ENCODE data around the gene ADSS2. TPM values are rescaled to one million over a fixed set of nuclear protein-coding genes. Genes with fewer than 3 reads are reported as not detected.

ADSS2 gene
- total RNA-seq, 1 donor from 2014 or later = 53.9 TPM

DNA sequence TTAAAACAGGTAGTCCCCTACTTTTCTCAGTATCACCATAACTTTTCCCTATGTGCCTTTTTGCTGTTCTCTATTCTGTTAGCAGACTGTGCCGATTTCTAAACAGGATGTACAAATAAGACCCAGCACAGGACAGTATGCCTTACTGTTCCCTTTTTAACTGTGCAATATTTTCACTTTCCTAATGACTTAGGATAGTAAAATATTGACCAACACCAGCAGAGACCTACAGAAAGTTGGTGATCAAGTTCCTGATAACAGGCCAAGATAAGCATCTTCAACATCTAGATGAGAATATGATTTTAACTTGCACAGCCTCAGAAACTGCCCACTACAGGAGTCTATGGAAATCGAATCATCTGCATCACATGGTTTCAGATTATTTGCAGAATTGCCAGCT, 42.0 kb downstream of the ADSS2 start:
- no peak overlapping the region for H2AFZ ChIP-seq (ENCODE audit: low read depth, low read length)
- Mint-ChIP-seq H3K27ac (ENCODE audit: unreplicated experiment) (no peak overlapping the region), H3K4me1 (ENCODE audit: low read depth, unreplicated experiment) (peaks cover 3% of the 10 kb centered on the region), H3K9me3 (ENCODE audit: unreplicated experiment) (peaks cover 4% of the 10 kb centered on the region), H3K27me3 (ENCODE audit: low read depth, unreplicated experiment) (no peaks in the 10 kb centered on the region), H3K36me3 (ENCODE audit: low read depth, unreplicated experiment) (peaks cover 11% of the 10 kb centered on the region), H3K4me3 (ENCODE audit: unreplicated experiment) (no peak overlapping the region)
- no peak overlapping the region for H3K9ac ChIP-seq (ENCODE audit: low read length)
- no peaks in the 10 kb centered on the region for H3K27me3 ChIP-seq (ENCODE audit: insufficient read depth, low read length)
- H3K9me3 ChIP-seq (ENCODE audit: insufficient read depth, low read depth, low read length) = no peaks in the 10 kb centered on the region
- H3K79me2 ChIP-seq (ENCODE audit: insufficient read depth, low read length) = no peaks in the 10 kb centered on the region
- H4K20me1 ChIP-seq (ENCODE audit: insufficient read depth, low read length) = no peaks in the 10 kb centered on the region
- H3K27ac ChIP-seq (ENCODE audit: low read depth, low read length) = no peak overlapping the region
- H3K36me3 ChIP-seq (ENCODE audit: insufficient read depth, low read length) = peaks cover 43% of the 10 kb centered on the region
- TF ChIP-seq EZH2 (IDR thresholded peaks at IDR 0.05; ENCODE audit: insufficient read depth, low read length) = no peak
- no peak for TF ChIP-seq CTCF (IDR thresholded peaks at IDR 0.05; ENCODE audit: insufficient read depth, low read depth, low read length)
- H3K4me2 ChIP-seq (ENCODE audit: low read length) = no peak overlapping the region
- no peaks in the 10 kb centered on the region for H3K4me1 ChIP-seq (ENCODE audit: insufficient read depth, low read length)
- DNase-seq (ENCODE audit: low read depth) = no peak
- FAIRE-seq = no peak
- no peak overlapping the region for H3K4me3 ChIP-seq (ENCODE audit: insufficient read depth, low read depth, low read length)

DNA sequence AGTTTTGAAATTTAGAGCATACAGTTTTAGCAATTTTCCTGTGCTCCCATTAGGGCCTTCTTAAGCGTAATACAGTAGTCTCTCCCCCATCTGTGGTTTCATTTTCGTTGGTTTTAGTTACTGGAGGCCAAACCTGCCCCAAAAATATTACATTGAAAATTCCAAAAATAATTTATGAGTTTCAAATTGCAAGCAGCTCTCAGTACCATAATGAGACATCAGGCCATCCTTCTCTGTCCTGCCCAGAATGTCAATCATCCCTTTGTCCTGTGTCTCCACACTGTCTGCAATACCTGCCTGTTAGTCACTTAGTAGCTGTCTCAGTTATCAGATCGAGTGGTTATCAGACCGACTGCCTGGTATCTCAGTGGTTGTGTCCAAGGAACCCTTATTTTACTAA, 45.4 kb downstream of the ADSS2 start:
- H3K27ac ChIP-seq (ENCODE audit: low read depth, low read length) = no peak overlapping the region
- FAIRE-seq = no peak
- no peak overlapping the region for H3K4me3 Mint-ChIP-seq (ENCODE audit: unreplicated experiment)
- no peak overlapping the region for H2AFZ ChIP-seq (ENCODE audit: low read depth, low read length)
- H3K9me3 ChIP-seq (ENCODE audit: insufficient read depth, low read depth, low read length) = peaks cover 3% of the 10 kb centered on the region
- H4K20me1 ChIP-seq (ENCODE audit: insufficient read depth, low read length) = no peaks in the 10 kb centered on the region
- H3K36me3 ChIP-seq (ENCODE audit: insufficient read depth, low read length) = peaks cover 21% of the 10 kb centered on the region
- H3K36me3 Mint-ChIP-seq (ENCODE audit: low read depth, unreplicated experiment) = peaks cover 24% of the 10 kb centered on the region
- H3K9me3 Mint-ChIP-seq (ENCODE audit: unreplicated experiment) = no peaks in the 10 kb centered on the region
- H3K79me2 ChIP-seq (ENCODE audit: insufficient read depth, low read length) = no peaks in the 10 kb centered on the region
- DNase-seq (ENCODE audit: low read depth) = no peak
- H3K4me1 ChIP-seq (ENCODE audit: insufficient read depth, low read length) = no peaks in the 10 kb centered on the region
- no peaks in the 10 kb centered on the region for H3K27me3 Mint-ChIP-seq (ENCODE audit: low read depth, unreplicated experiment)
- no peak overlapping the region for H3K9ac ChIP-seq (ENCODE audit: low read length)
- TF ChIP-seq EZH2 (IDR thresholded peaks at IDR 0.05; ENCODE audit: insufficient read depth, low read length) (no peak), CTCF (IDR thresholded peaks at IDR 0.05; ENCODE audit: insufficient read depth, low read depth, low read length) (no peak)
- no peaks in the 10 kb centered on the region for H3K27me3 ChIP-seq (ENCODE audit: insufficient read depth, low read length)
- no peak overlapping the region for H3K4me3 ChIP-seq (ENCODE audit: insufficient read depth, low read depth, low read length)
- H3K27ac Mint-ChIP-seq (ENCODE audit: unreplicated experiment) = no peak overlapping the region
- H3K4me2 ChIP-seq (ENCODE audit: low read length) = no peak overlapping the region
- H3K4me1 Mint-ChIP-seq (ENCODE audit: low read depth, unreplicated experiment) = peaks cover 1% of the 10 kb centered on the region

DNA sequence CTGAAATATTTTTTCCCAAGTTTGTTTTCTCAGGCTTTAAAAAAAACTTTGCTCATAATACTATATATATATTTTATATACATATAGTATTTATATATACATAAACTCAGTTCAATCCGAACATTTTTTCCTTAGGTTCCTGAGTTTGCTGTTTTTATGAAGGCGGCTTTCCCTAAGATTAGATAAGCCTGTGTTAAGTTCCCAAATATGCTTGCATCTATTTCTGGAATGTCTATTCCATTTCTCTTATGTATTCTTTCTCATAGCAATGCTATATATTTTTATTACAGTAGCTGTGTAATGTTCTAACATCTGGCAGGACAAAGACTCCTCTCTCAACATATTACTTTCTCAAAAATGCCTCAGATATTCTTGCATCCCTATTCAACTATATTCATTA, 45.9 kb downstream of the ADSS2 start:
- Histone ChIP-seq H3K9ac (ENCODE audit: low read length) (no peak overlapping the region), H3K4me3 (ENCODE audit: insufficient read depth, low read depth, low read length) (no peak overlapping the region), H4K20me1 (ENCODE audit: insufficient read depth, low read length) (no peaks in the 10 kb centered on the region), H3K36me3 (ENCODE audit: insufficient read depth, low read length) (peaks cover 21% of the 10 kb centered on the region), H3K4me2 (ENCODE audit: low read length) (no peak overlapping the region), H3K79me2 (ENCODE audit: insufficient read depth, low read length) (no peaks in the 10 kb centered on the region), H3K27me3 (ENCODE audit: insufficient read depth, low read length) (no peaks in the 10 kb centered on the region), H3K27ac (ENCODE audit: low read depth, low read length) (no peak overlapping the region), H3K9me3 (ENCODE audit: insufficient read depth, low read depth, low read length) (peaks cover 3% of the 10 kb centered on the region), H3K4me1 (ENCODE audit: insufficient read depth, low read length) (no peaks in the 10 kb centered on the region), H2AFZ (ENCODE audit: low read depth, low read length) (no peak overlapping the region)
- DNase-seq (ENCODE audit: low read depth) = no peak
- H3K27ac Mint-ChIP-seq (ENCODE audit: unreplicated experiment) = no peak overlapping the region
- H3K27me3 Mint-ChIP-seq (ENCODE audit: low read depth, unreplicated experiment) = no peaks in the 10 kb centered on the region
- no peak overlapping the region for H3K4me3 Mint-ChIP-seq (ENCODE audit: unreplicated experiment)
- H3K9me3 Mint-ChIP-seq (ENCODE audit: unreplicated experiment) = no peaks in the 10 kb centered on the region
- TF ChIP-seq EZH2 (IDR thresholded peaks at IDR 0.05; ENCODE audit: insufficient read depth, low read length) = no peak
- no peak for TF ChIP-seq CTCF (IDR thresholded peaks at IDR 0.05; ENCODE audit: insufficient read depth, low read depth, low read length)
- H3K4me1 Mint-ChIP-seq (ENCODE audit: low read depth, unreplicated experiment) = peaks cover 1% of the 10 kb centered on the region
- no peak for FAIRE-seq
- peaks cover 26% of the 10 kb centered on the region for H3K36me3 Mint-ChIP-seq (ENCODE audit: low read depth, unreplicated experiment)

Data from astrocyte (in vitro differentiated cells and primary cell).